GM12872 (cell line): Measurements from ENCODE around the gene WNT9A.

Source experiments
- CTCF ChIP-seq: IDR thresholded peaks from 3 replicates; pipeline ENCODE4 v1.5.1; 2011; ENCODE audit warnings: low read depth, mild to moderate bottlenecking, low read length, moderate library complexity; ENCODE audit not compliant: insufficient read depth

The WNT9A gene

DNA sequence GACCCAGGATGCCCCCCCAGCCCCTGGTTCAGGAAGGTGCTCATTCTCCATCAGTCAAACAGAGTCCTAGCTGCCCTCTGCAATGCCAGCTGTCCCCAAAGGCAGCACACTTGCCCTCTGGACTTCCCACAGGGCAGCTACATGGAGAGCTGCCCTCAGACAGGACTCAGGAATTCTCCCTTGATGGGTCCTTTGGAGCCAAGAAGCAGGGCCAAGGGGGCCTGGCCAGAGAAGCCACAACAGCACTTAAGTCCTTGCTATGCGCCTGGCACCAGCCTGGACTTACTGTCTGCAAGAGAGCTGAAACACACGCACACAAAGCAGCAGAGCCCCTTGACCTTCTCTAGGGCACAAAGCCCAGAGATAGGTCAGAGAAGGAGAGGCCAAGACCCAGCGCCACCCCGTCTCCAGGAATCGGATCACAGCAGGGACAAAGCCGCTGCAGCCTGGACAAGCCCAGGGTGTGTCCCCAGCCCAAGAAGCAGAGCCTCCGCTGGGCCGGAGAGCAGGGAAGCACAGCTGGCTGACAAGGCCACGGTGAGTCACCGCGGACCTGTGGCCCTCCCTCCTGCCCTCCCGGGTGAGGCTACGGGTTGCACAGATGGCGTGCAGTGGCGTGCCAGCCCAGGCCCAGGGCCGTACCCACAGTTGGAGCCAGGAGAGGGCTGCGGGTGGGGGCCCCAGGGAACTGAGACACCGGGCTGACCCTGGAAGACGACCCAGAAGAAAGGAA lies 1.7 kb downstream of the WNT9A start:
- no peak for TF ChIP-seq CTCF

DNA sequence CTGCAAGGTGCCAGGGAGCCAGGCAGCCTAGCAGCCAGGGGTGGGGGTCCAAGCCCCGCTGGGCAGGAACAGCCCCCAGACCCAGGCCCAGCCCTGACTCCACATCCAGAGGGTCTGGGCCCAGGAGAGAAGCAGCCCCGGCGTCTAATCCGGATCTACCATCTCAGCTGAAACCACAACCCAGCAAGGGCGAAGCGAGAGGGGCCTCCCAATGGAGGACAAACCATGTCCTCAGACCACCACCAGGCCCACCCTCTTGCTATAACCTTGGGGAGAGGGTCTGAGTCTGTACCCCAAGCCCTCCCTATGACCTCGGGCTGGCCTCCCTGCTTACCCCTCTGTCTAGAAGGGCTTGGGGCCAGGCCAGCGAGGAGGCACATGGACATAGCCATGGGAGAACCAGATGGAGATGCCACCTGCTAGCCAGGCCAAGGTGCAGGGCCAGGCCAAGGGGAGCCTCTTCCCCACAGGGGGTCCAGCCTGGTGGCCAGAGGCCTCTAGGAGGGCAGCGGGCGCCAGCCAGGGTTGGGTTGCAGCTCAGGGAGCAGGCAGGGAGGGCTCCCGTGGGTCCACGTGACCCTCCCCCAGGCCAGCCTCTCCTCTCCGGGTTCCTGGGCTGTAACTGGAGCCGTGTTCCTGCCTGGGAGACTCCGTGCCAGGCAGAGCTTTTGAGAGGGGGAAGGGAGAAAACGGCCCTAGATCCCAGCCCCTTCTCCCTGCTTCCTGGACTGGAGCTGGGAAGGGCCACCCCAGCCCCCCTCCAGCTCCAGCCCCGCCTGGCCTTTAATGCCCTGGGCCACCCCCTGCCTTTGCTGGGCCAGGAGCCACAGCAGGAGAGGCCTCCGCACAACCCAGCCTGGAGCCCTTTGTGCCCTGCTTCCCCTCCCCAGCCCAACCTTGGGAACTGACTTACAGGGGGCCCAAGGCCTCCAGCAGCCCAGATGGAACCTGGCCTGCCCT lies 2.5 kb downstream of the WNT9A start:
- TF ChIP-seq CTCF: no peak

DNA sequence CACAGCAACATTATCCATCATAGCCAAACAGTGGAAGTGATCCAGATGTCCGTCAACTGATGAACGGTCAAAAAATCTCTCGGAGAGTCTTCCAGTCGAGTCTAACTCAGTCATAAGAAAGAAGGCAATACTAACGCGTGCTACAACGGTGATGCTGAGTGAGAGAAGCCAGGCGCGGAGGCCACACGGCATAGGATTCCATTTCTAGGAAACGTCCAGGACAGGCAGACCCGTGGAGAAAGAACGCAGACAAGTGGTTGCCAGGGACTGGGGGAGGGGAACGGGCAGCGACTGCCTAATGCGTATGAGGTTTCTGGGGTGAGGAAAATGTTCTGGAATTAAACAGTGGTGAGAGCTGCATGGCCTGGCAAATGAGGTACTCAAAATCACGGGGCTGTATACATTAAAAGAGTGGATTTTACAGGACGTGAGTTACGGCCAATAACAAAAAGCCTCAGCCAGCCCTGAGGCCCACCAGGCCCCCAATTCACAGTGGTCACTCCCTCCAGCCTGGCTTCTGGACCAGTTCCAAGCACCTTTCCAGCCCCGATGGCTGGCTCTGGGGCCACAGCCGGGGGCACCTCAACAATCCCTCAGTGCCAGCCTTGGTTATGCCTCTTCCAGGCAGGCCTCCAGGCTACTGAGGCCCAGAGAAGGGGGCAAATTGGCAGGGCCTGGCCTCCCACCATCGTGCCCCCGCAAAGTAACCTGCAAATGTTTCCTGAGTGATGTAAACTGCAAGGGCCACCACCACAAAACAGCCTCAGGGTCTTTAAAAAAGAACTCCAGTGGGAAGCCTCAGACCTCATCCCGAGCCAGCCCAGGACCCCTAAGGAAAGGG lies 3.4 kb downstream of the WNT9A start:
- TF ChIP-seq CTCF: no peak

DNA sequence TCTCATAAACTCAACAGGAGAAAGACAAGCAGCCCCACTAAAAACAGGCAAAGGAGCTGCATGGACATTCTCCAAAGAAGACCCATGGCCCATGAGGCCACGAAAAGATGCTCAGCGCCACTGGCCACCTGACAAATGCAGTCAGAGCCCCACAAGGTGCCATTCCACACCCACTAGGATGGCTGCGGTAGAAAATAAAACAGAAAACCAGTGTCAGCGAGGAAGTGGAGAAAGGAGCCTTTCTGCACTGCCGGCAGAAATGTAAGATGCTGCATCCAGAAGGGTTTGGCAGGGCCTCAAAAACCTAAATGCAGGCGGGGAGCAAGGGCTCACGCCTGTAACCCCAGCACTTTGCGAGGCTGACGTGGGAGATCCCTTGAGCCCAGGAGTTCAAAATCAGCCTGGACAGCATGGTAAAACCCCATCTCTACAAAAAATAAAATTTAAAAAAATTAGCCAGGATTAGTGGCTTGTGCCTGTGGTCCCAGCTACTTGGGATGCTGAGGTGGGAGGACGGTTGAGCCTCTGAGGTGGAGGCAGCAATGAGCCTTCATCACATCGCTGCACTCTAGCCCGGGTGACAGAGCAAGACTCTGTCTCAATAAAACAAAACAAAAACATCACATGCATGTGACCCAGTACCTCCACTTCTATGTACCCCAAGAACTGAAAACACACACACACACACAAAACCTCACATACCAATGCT lies 4.2 kb downstream of the WNT9A start:
- no peak for TF ChIP-seq CTCF

DNA sequence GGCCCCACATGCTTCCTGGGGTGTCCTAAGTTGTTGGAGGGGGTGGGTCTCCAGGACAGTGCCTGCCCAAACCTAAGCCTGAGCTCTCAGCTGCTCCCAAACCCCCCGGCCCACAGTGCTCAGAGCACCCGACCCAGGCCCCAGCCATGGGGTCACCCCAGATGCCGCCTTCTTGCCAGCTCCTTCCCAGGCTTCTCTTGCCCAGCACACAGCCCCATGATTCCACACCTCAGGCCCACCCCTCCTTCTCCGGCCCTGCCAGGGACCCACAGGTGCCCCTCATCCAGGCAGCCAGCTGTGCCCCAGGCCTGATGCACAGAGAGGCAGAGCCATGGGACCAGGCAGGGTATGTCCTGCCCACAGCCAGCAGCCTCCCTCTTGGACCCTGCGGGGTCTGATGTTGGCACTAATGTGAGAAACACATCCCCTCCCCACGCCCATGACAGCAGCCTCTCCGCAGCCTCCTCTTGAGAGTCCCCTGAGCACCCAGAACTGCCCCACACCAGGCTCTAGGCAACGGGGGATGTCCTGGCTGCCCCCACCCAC lies 4.9 kb downstream of the WNT9A start:
- TF ChIP-seq CTCF: no peak

- TF ChIP-seq CTCF: no peak
These were observed 5.6 kb downstream of the WNT9A start for GRCh38 chr1:227942021-227942715.
